Skeletal muscle tissue (tissue), 4 donors: ENCODE data around the gene CELA2A. TPM values are rescaled to one million over a fixed set of nuclear protein-coding genes. Genes with fewer than 3 reads are reported as not detected.

Experiments
- H3K27ac ChIP-seq: one replicate; pipeline ENCODE4 v1.7.0; 2013; ENCODE audit warnings: mild to moderate bottlenecking, low read depth, low read length, inconsistent platforms
- H3K27me3 ChIP-seq, 3 donors: one replicate each; pipeline ENCODE4 v1.7.0; 2013; ENCODE audit warnings: low read length in 3 of 3; ENCODE audit not compliant: control insufficient read depth in 3 of 3, insufficient read depth in 3 of 3
- H3K36me3 ChIP-seq, 3 donors: one replicate each; pipeline ENCODE4 v1.7.0; 2013; ENCODE audit warnings: low read length in 3 of 3; ENCODE audit not compliant: control insufficient read depth in 3 of 3, insufficient read depth in 3 of 3
- H3K4me1 ChIP-seq, 3 donors: one replicate each; pipeline ENCODE4 v1.7.0; 2013; ENCODE audit warnings: low read length in 3 of 3, mild to moderate bottlenecking in 3 of 3; ENCODE audit not compliant: control insufficient read depth in 3 of 3, insufficient read depth in 3 of 3
- H3K4me3 ChIP-seq, 3 donors: one replicate each; pipeline ENCODE4 v1.7.0; 2013; ENCODE audit warnings: low read length in 3 of 3
- H3K9ac ChIP-seq, 3 donors: one replicate each; pipeline ENCODE4 v1.7.0; 2013; ENCODE audit warnings: low read length in 3 of 3, mild to moderate bottlenecking in 3 of 3, moderate library complexity in 2 of 3, low read depth in 1 of 3
- H3K9me3 ChIP-seq, 3 donors: one replicate each; pipeline ENCODE4 v1.7.0; 2013; ENCODE audit warnings: low read length in 3 of 3; ENCODE audit not compliant: control insufficient read depth in 3 of 3
- total RNA-seq: library from RNA; depleted of rRNA; stranded (reverse); fragments of >200 nt; gene quantifications from one replicate; pipeline ENCODE4 v1.2.3, GENCODE V29; 2014
- donor health status: Osteomylitis.

The CELA2A gene
- total RNA-seq, result not detected

- Histone ChIP-seq H3K4me3 (no peak within 1 kb of the TSS), H3K4me1 (no peaks in the 10 kb centered on the region), H3K27ac (no peak within 1 kb of the TSS), H3K9me3 (no peaks in the 10 kb centered on the region), H3K36me3 (no peaks in the 10 kb centered on the region), H3K27me3 (no peaks in the 10 kb centered on the region), H3K9ac (no peak within 1 kb of the TSS)
Observed at GRCh38 chr1:15456313-15456954, at the start of gene CELA2A. TSS of gene CELA2A (plus strand) at chr1:15456732. CDS start at chr1:15456754, 22 bp downstream.

- H3K9ac ChIP-seq, result no peak overlapping the region
- H3K4me1 ChIP-seq, result peaks cover 16 to 24% (median 17%) of the 10 kb centered on the region in 3 donors
- no peaks in the 10 kb centered on the region for H3K9me3 ChIP-seq
- peaks cover 6 to 12% (median 10%) of the 10 kb centered on the region in 3 donors for H3K27me3 ChIP-seq
- no peak overlapping the region for H3K27ac ChIP-seq
- H3K4me3 ChIP-seq, result no peak overlapping the region
- H3K36me3 ChIP-seq, result no peaks in the 10 kb centered on the region
Observed at GRCh38 chr1:15407580-15407979, 49.0 kb upstream of the CELA2A start.

GRCh38 chr1:15408890-15409387, 47.6 kb upstream of the CELA2A start:
- Histone ChIP-seq H3K9me3 (no peaks in the 10 kb centered on the region), H3K27me3 (peaks cover 6 to 18% (median 14%) of the 10 kb centered on the region in 3 donors), H3K27ac (no peak overlapping the region), H3K36me3 (no peaks in the 10 kb centered on the region), H3K9ac (peak overlapping the region in 2 of 3 donors; percentile 50 to 53), H3K4me1 (peaks cover 21 to 38% (median 24%) of the 10 kb centered on the region in 3 donors), H3K4me3 (peak overlapping the region; percentile 22 to 67 (median 38))

GRCh38 chr1:15409388-15410222, 46.9 kb upstream of the CELA2A start, which contains the start of gene EFHD2:
TSS of gene EFHD2 (plus strand) at chr1:15409888. CDS start at chr1:15409972, 84 bp downstream.
- H3K27ac ChIP-seq, result no peak within 1 kb of the TSS
- peak within 1 kb of the TSS; percentile 53 to 70 (median 69) for H3K9ac ChIP-seq
- H3K4me3 ChIP-seq, result peak within 1 kb of the TSS; percentile 67 to 70 (median 70)
- peaks cover 6 to 18% (median 14%) of the 10 kb centered on the region in 3 donors for H3K27me3 ChIP-seq
- no peaks in the 10 kb centered on the region for H3K36me3 ChIP-seq
- H3K4me1 ChIP-seq, result peaks cover 21 to 39% (median 24%) of the 10 kb centered on the region in 3 donors
- H3K9me3 ChIP-seq, result no peaks in the 10 kb centered on the region

GRCh38 chr1:15410223-15410883, 46.2 kb upstream of the CELA2A start:
- Histone ChIP-seq H3K27me3 (peaks cover 6 to 18% (median 14%) of the 10 kb centered on the region in 3 donors), H3K27ac (no peak overlapping the region), H3K4me3 (peak overlapping the region; percentile 67 to 70 (median 70)), H3K36me3 (no peaks in the 10 kb centered on the region), H3K9ac (peak overlapping the region; percentile 53 to 70 (median 69)), H3K9me3 (no peaks in the 10 kb centered on the region), H3K4me1 (peaks cover 21 to 39% (median 24%) of the 10 kb centered on the region in 3 donors)

GRCh38 chr1:15410884-15411245, 45.7 kb upstream of the CELA2A start:
- H3K4me3 ChIP-seq, result peak overlapping the region; percentile 67 to 70 (median 70)
- H3K9ac ChIP-seq, result peak overlapping the region; percentile 53 to 70 (median 60)
- no peak overlapping the region for H3K27ac ChIP-seq
- H3K4me1 ChIP-seq, result peaks cover 22 to 42% (median 26%) of the 10 kb centered on the region in 3 donors
- H3K36me3 ChIP-seq, result no peaks in the 10 kb centered on the region
- peaks cover 6 to 18% (median 14%) of the 10 kb centered on the region in 3 donors for H3K27me3 ChIP-seq
- H3K9me3 ChIP-seq, result no peaks in the 10 kb centered on the region

- Histone ChIP-seq H3K4me3 (peak overlapping the region; percentile 45 to 70 (median 52)), H3K4me1 (peaks cover 29 to 48% (median 32%) of the 10 kb centered on the region in 3 donors), H3K27ac (peak overlapping the region; percentile 25), H3K9me3 (no peaks in the 10 kb centered on the region), H3K36me3 (no peaks in the 10 kb centered on the region), H3K9ac (peak overlapping the region in 2 of 3 donors; percentile 45), H3K27me3 (peaks cover 6 to 18% (median 14%) of the 10 kb centered on the region in 3 donors)
Observed at GRCh38 chr1:15411593-15412137, 44.9 kb upstream of the CELA2A start.

- Histone ChIP-seq H3K27ac (no peak overlapping the region), H3K9ac (no peak overlapping the region), H3K27me3 (peaks cover 6 to 18% (median 14%) of the 10 kb centered on the region in 3 donors), H3K36me3 (no peaks in the 10 kb centered on the region), H3K9me3 (no peaks in the 10 kb centered on the region), H3K4me3 (no peak overlapping the region), H3K4me1 (peaks cover 25 to 49% (median 34%) of the 10 kb centered on the region in 3 donors)
Observed at GRCh38 chr1:15412175-15412800, 44.2 kb upstream of the CELA2A start.

- H3K27ac ChIP-seq, result no peak overlapping the region
- no peaks in the 10 kb centered on the region for H3K9me3 ChIP-seq
- no peak overlapping the region for H3K9ac ChIP-seq
- H3K36me3 ChIP-seq, result no peaks in the 10 kb centered on the region
- H3K4me3 ChIP-seq, result peak overlapping the region in 1 of 3 donors; percentile 13
- peaks cover 6 to 18% (median 14%) of the 10 kb centered on the region in 3 donors for H3K27me3 ChIP-seq
- H3K4me1 ChIP-seq, result peaks cover 25 to 49% (median 36%) of the 10 kb centered on the region in 3 donors
Observed at GRCh38 chr1:15412843-15413242, 43.7 kb upstream of the CELA2A start.
